Non-pigmented ciliary epithelial cell (primary cell): ENCODE data around the gene CDC40.

Source experiments
- DNase-seq: peaks from one replicate; pipeline ENCODE4 v3.0.0-alpha.2; 2010; ENCODE audit warnings: low read depth

CDC40 gene

GRCh38 chr6:110180228-110181008, at the start of gene CDC40:
TSS of gene CDC40 (plus strand) at chr6:110180427. CDS start at chr6:110180445, 18 bp downstream.
- no peak for DNase-seq

GRCh38 chr6:110137924-110138887, 42.0 kb upstream of the CDC40 start:
- no peak for DNase-seq

- no peak for DNase-seq
Measured at GRCh38 chr6:110139052-110139451, 41.2 kb upstream of the CDC40 start.

GRCh38 chr6:110140650-110141049, 39.6 kb upstream of the CDC40 start:
- DNase-seq: peak; percentile 14

GRCh38 chr6:110147870-110148269, 32.4 kb upstream of the CDC40 start:
- DNase-seq: no peak

GRCh38 chr6:110158479-110158878, 21.7 kb upstream of the CDC40 start:
- no peak for DNase-seq

- DNase-seq: no peak
Measured at GRCh38 chr6:110170081-110170480, 10.1 kb upstream of the CDC40 start.

GRCh38 chr6:110173506-110174132, 6.6 kb upstream of the CDC40 start:
- no peak for DNase-seq

GRCh38 chr6:110178626-110179405, 1.4 kb upstream of the CDC40 start:
- no peak for DNase-seq

- DNase-seq: peak; percentile 95
Measured at GRCh38 chr6:110179406-110180227, 610 bp upstream of the CDC40 start, which contains the start of gene WASF1. TSS of gene WASF1 (minus strand) at chr6:110179670. CDS start at chr6:110127601, 52,069 bp downstream.

- no peak for DNase-seq
Measured at GRCh38 chr6:110181131-110182030, 1.2 kb downstream of the CDC40 start.

- no peak for DNase-seq
Measured at GRCh38 chr6:110183292-110183885, 3.2 kb downstream of the CDC40 start.

GRCh38 chr6:110185879-110186278, 5.7 kb downstream of the CDC40 start:
- no peak for DNase-seq

GRCh38 chr6:110188791-110189190, 8.6 kb downstream of the CDC40 start:
- DNase-seq: no peak

- no peak for DNase-seq
Measured at GRCh38 chr6:110190726-110191125, 10.5 kb downstream of the CDC40 start.

- no peak for DNase-seq
Measured at GRCh38 chr6:110191477-110191876, 11.2 kb downstream of the CDC40 start.

- DNase-seq: no peak
Measured at GRCh38 chr6:110195639-110196038, 15.4 kb downstream of the CDC40 start.

GRCh38 chr6:110196874-110197273, 16.6 kb downstream of the CDC40 start:
- DNase-seq: no peak

GRCh38 chr6:110198561-110198960, 18.3 kb downstream of the CDC40 start:
- DNase-seq: no peak
